HEK293 (cell line): Measurements from ENCODE around the gene GCH1.

Experiments used
- CTCF ChIA-PET: fragments of 350-600 bp; formaldehyde crosslinking; extraction: SDS; loops from one replicate; lab custom pipeline; 2021; ENCODE audit warnings: antibody characterized with exemption; lab: Yijun Ruan, JAX
- POLR2A ChIA-PET: fragments of 300-600 bp; formaldehyde crosslinking; extraction: SDS; loops from one replicate; lab custom pipeline; 2020; ENCODE audit warnings: antibody characterized with exemption, inconsistent platforms; lab: Yijun Ruan, JAX
- H3K27ac ChIP-seq: fragments of 200-500 bp; sonication (Bioruptor generic); 2 replicates; pipeline ENCODE4 v1.5.1; 2014; ENCODE audit warnings: low read depth, low read length, control low read depth, inconsistent platforms; ENCODE audit errors: extremely low read depth
- H3K36me3 ChIP-seq, 2 experiments: fragments of 200-500 bp in 1 of 2; sonication (Bioruptor generic) in 1 of 2; 1 replicate in 1 of 2; 2 replicates in 1 of 2; pipeline ENCODE4 v1.5.1; 2014 to 2017; ENCODE audit warnings: inconsistent platforms in 2 of 2, low read length in 2 of 2; ENCODE audit not compliant: control insufficient read depth in 2 of 2, insufficient read depth in 1 of 2
- H3K4me1 ChIP-seq: fragments of 200-500 bp; sonication (Bioruptor generic); 2 replicates; pipeline ENCODE4 v1.5.1; 2014; ENCODE audit warnings: mild to moderate bottlenecking, low read length, inconsistent platforms; ENCODE audit not compliant: control insufficient read depth, insufficient read depth
- H3K4me3 ChIP-seq: 2 replicates; pipeline ENCODE4 v1.5.1; 2011; ENCODE audit warnings: low read depth, mild to moderate bottlenecking, control low read depth, low read length, moderate library complexity
- H3K9me3 ChIP-seq: fragments of 200-500 bp; sonication (Bioruptor generic); 2 replicates; pipeline ENCODE4 v1.5.1; 2014; ENCODE audit warnings: low read depth, low read length, inconsistent platforms; ENCODE audit not compliant: control insufficient read depth, insufficient read depth
- IKZF3 ChIP-seq: fragments of 450-650 bp; IDR thresholded peaks from 2 replicates; pipeline ENCODE4 v1.5.0; 2018; ENCODE audit warnings: missing biosample characterization, mild to moderate bottlenecking, missing genetic modification characterization, moderate library complexity
- KLF1 ChIP-seq: fragments of 450-650 bp; formaldehyde crosslinking; IDR thresholded peaks from 2 replicates; pipeline ENCODE4 v1.5.1; 2016; ENCODE audit warnings: missing biosample characterization, missing genetic modification characterization
- PRDM1 ChIP-seq: fragments of 450-650 bp; formaldehyde crosslinking; IDR thresholded peaks from 2 replicates; pipeline ENCODE4; 2016; ENCODE audit warnings: missing biosample characterization, missing genetic modification characterization
- ZIC2 ChIP-seq: fragments of 450-650 bp; formaldehyde crosslinking; IDR thresholded peaks from 2 replicates; pipeline ENCODE4 v1.5.1; 2016; ENCODE audit warnings: missing biosample characterization, missing genetic modification characterization
- ZNF132 ChIP-seq: fragments of 450-650 bp; formaldehyde crosslinking; IDR thresholded peaks from 2 replicates; pipeline ENCODE4 v1.5.1; 2017; ENCODE audit warnings: missing biosample characterization, missing genetic modification characterization, borderline replicate concordance
- ZNF302 ChIP-seq: fragments of 450-650 bp; formaldehyde crosslinking; IDR thresholded peaks from 2 replicates; pipeline ENCODE4 v1.5.1; 2016; ENCODE audit warnings: missing biosample characterization, missing genetic modification characterization, low read depth
- ZNF341 ChIP-seq: fragments of 450-650 bp; formaldehyde crosslinking; IDR thresholded peaks from 2 replicates; pipeline ENCODE4; 2016; ENCODE audit warnings: low read depth, missing biosample characterization, missing genetic modification characterization
- ZNF501 ChIP-seq: fragments of 450-650 bp; formaldehyde crosslinking; IDR thresholded peaks from 2 replicates; pipeline ENCODE4 v1.5.1; 2016; ENCODE audit warnings: missing biosample characterization, missing genetic modification characterization
- ZNF558 ChIP-seq: fragments of 450-650 bp; formaldehyde crosslinking; IDR thresholded peaks from 2 replicates; pipeline ENCODE4 v1.5.1; 2016; ENCODE audit warnings: missing biosample characterization, missing genetic modification characterization
- ZNF707 ChIP-seq: fragments of 450-650 bp; formaldehyde crosslinking; IDR thresholded peaks from 2 replicates; pipeline ENCODE4 v1.5.1; 2016; ENCODE audit warnings: missing biosample characterization, missing genetic modification characterization
- ZXDB ChIP-seq: fragments of 450-650 bp; formaldehyde crosslinking; IDR thresholded peaks from 2 replicates; pipeline ENCODE4 v1.5.1; 2016; ENCODE audit warnings: missing biosample characterization, missing genetic modification characterization
- TF ChIP-seq, protein P1 (sequence below): fragments of 450-650 bp; formaldehyde crosslinking; IDR thresholded peaks from 2 replicates; pipeline ENCODE4 v1.5.1; 2016; ENCODE audit warnings: missing biosample characterization, missing genetic modification characterization
- TF ChIP-seq, protein P2 (sequence below): fragments of 450-650 bp; formaldehyde crosslinking; IDR thresholded peaks from 2 replicates; pipeline ENCODE4 v1.5.1; 2016; ENCODE audit warnings: missing biosample characterization, missing genetic modification characterization
- TF ChIP-seq, protein P3 (sequence below): fragments of 450-650 bp; formaldehyde crosslinking; IDR thresholded peaks from 2 replicates; pipeline ENCODE4 v1.5.1; 2016; ENCODE audit warnings: missing biosample characterization, missing genetic modification characterization, borderline replicate concordance
- TF ChIP-seq, protein P4 (sequence below): fragments of 450-650 bp; formaldehyde crosslinking; IDR thresholded peaks from 2 replicates; pipeline ENCODE4 v1.5.1; 2016; ENCODE audit warnings: missing biosample characterization, missing genetic modification characterization
- TF ChIP-seq, protein P5 (sequence below): fragments of 450-650 bp; formaldehyde crosslinking; IDR thresholded peaks from 2 replicates; pipeline ENCODE4 v1.5.1; 2017; ENCODE audit warnings: missing biosample characterization, missing genetic modification characterization

The GCH1 gene

DNA sequence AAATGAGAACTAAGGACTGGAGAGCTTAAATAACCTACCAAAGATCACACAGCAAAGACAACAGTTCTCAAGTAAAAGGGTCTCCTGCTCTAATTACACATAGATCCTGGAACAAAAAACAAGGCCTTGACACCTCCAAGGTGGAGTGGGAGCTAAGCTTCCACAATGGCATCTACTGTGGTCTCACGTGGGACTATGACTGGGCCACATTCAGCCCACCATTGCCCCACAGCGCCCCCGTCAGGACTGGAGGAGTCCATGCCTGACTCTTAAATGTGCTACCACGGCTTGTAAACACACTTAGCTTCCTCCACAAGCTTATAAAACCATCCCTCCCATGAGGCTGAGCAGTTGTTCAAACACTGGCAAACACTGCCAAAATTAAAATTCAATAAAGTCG lies 88.5 kb downstream of the GCH1 start (continued):
- TF ChIP-seq ZIC2 (tag by site-specific recombination): no peak
- TF ChIP-seq PRDM1 (tag by site-specific recombination): no peak
- TF ChIP-seq, protein P1, sequence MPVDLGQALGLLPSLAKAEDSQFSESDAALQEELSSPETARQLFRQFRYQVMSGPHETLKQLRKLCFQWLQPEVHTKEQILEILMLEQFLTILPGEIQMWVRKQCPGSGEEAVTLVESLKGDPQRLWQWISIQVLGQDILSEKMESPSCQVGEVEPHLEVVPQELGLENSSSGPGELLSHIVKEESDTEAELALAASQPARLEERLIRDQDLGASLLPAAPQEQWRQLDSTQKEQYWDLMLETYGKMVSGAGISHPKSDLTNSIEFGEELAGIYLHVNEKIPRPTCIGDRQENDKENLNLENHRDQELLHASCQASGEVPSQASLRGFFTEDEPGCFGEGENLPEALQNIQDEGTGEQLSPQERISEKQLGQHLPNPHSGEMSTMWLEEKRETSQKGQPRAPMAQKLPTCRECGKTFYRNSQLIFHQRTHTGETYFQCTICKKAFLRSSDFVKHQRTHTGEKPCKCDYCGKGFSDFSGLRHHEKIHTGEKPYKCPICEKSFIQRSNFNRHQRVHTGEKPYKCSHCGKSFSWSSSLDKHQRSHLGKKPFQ (tag by site-specific recombination): no peak
- TF ChIP-seq ZNF132 (tag by site-specific recombination): no peak
- no peak for TF ChIP-seq ZNF302 (tag by site-specific recombination)
- no peak for TF ChIP-seq KLF1 (tag by site-specific recombination)
- TF ChIP-seq, protein P2, sequence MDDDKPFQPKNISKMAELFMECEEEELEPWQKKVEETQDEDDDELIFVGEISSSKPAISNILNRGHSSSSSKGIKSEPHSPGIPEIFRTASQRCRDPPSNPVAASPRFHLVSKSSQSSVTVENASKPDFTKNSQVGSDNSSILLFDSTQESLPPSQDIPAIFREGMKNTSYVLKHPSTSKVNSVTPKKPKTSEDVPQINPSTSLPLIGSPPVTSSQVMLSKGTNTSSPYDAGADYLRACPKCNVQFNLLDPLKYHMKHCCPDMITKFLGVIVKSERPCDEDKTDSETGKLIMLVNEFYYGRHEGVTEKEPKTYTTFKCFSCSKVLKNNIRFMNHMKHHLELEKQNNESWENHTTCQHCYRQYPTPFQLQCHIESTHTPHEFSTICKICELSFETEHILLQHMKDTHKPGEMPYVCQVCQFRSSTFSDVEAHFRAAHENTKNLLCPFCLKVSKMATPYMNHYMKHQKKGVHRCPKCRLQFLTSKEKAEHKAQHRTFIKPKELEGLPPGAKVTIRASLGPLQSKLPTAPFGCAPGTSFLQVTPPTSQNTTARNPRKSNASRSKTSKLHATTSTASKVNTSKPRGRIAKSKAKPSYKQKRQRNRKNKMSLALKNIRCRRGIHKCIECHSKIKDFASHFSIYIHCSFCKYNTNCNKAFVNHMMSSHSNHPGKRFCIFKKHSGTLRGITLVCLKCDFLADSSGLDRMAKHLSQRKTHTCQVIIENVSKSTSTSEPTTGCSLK (tag by site-specific recombination): no peak
- TF ChIP-seq ZXDB (tag by site-specific recombination): no peak
- TF ChIP-seq, protein P3, sequence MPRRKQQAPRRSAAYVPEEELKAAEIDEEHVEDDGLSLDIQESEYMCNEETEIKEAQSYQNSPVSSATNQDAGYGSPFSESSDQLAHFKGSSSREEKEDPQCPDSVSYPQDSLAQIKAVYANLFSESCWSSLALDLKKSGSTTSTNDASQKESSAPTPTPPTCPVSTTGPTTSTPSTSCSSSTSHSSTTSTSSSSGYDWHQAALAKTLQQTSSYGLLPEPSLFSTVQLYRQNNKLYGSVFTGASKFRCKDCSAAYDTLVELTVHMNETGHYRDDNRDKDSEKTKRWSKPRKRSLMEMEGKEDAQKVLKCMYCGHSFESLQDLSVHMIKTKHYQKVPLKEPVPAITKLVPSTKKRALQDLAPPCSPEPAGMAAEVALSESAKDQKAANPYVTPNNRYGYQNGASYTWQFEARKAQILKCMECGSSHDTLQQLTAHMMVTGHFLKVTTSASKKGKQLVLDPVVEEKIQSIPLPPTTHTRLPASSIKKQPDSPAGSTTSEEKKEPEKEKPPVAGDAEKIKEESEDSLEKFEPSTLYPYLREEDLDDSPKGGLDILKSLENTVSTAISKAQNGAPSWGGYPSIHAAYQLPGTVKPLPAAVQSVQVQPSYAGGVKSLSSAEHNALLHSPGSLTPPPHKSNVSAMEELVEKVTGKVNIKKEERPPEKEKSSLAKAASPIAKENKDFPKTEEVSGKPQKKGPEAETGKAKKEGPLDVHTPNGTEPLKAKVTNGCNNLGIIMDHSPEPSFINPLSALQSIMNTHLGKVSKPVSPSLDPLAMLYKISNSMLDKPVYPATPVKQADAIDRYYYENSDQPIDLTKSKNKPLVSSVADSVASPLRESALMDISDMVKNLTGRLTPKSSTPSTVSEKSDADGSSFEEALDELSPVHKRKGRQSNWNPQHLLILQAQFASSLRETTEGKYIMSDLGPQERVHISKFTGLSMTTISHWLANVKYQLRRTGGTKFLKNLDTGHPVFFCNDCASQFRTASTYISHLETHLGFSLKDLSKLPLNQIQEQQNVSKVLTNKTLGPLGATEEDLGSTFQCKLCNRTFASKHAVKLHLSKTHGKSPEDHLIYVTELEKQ: no peak
- no peak for TF ChIP-seq ZNF558
- TF ChIP-seq ZNF341: no peak

DNA sequence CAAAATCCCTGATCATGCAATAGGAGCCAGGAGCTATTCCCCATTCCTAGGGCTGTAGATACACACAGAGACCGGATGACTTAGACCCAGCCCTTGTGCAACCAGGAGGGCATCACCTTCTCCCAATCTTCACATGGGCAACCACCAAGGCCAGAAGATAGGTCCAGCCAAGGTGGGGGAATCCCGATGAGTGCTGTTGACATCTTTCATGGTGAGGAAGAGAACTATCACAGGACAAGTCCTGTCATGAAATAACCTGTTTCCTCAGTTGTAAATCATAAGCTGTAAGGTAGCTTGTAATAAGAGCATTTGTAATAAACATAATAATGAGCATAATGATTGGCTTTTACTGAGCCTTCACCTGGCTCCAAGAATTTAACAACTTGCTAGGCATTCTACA lies 89.5 kb downstream of the GCH1 start:
- Histone ChIP-seq H3K36me3 (no peaks in the 10 kb centered on the region), H3K4me1 (peaks cover 3% of the 10 kb centered on the region), H3K4me3 (no peak overlapping the region), H3K9me3 (no peaks in the 10 kb centered on the region), H3K27ac (no peak overlapping the region)
- POLR2A ChIA-PET: no interaction called here
- TF ChIP-seq, protein P4, sequence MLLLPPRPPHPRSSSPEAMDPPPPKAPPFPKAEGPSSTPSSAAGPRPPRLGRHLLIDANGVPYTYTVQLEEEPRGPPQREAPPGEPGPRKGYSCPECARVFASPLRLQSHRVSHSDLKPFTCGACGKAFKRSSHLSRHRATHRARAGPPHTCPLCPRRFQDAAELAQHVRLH (tag by site-specific recombination): no peak
- TF ChIP-seq ZNF707 (tag by site-specific recombination) (no peak), IKZF3 (tag by site-specific recombination) (no peak), ZNF558 (no peak), ZNF501 (tag by site-specific recombination) (no peak)
- TF ChIP-seq, protein P5, sequence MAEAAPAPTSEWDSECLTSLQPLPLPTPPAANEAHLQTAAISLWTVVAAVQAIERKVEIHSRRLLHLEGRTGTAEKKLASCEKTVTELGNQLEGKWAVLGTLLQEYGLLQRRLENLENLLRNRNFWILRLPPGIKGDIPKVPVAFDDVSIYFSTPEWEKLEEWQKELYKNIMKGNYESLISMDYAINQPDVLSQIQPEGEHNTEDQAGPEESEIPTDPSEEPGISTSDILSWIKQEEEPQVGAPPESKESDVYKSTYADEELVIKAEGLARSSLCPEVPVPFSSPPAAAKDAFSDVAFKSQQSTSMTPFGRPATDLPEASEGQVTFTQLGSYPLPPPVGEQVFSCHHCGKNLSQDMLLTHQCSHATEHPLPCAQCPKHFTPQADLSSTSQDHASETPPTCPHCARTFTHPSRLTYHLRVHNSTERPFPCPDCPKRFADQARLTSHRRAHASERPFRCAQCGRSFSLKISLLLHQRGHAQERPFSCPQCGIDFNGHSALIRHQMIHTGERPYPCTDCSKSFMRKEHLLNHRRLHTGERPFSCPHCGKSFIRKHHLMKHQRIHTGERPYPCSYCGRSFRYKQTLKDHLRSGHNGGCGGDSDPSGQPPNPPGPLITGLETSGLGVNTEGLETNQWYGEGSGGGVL: no peak
- CTCF ChIA-PET: interaction anchor here (0.7 to 4.3 kb wide), 10 partner anchors 9 to 309 kb away, joined by 3 to 27 read pairs (median 3); partner anchors contain the start of gene GCH1
